A549 treated with CpdA at 1 μM for 4 hours (cell line): ENCODE data around the gene CXCR3. TPM values are rescaled to one million over a fixed set of nuclear protein-coding genes. Genes with fewer than 3 reads are reported as not detected.

Experiments
- total RNA-seq: library from RNA; stranded (reverse); fragments of 200-300 nt; extraction: Qiagen RNA extraction; gene quantifications from 5 replicates; pipeline ENCODE4 v1.2.3, GENCODE V29; 2022; ENCODE audit warnings: low read depth

The CXCR3 gene
- 0.09 to 0.11 TPM in 2 of 5 replicates, not detected in the others for total RNA-seq

DNA sequence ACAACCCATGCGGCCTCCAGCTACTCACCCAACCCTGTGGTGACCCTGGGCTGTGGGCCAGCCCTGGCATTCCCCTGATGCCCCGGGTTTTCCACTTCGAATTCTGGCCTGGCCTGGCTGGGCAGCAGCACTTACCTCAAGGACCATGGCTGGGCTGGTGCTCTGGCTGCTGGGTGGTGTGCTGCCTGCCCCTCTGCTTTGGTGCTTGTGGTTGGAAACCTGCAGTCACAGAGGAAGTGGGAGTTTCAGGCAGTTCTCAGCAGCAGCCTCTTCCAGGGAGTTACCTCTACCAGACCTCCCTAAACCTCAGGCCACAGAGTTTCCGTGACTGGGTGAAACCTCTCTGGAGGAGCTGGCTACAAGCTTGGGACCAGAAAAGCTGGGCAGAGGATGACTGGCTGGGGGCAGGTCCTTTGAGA lies at the start of gene CXCR3:
CXCR3 (minus strand) TSS at position 209 of the 419 bp plus-strand sequence; CDS start at position 147, 62 bp downstream.

DNA sequence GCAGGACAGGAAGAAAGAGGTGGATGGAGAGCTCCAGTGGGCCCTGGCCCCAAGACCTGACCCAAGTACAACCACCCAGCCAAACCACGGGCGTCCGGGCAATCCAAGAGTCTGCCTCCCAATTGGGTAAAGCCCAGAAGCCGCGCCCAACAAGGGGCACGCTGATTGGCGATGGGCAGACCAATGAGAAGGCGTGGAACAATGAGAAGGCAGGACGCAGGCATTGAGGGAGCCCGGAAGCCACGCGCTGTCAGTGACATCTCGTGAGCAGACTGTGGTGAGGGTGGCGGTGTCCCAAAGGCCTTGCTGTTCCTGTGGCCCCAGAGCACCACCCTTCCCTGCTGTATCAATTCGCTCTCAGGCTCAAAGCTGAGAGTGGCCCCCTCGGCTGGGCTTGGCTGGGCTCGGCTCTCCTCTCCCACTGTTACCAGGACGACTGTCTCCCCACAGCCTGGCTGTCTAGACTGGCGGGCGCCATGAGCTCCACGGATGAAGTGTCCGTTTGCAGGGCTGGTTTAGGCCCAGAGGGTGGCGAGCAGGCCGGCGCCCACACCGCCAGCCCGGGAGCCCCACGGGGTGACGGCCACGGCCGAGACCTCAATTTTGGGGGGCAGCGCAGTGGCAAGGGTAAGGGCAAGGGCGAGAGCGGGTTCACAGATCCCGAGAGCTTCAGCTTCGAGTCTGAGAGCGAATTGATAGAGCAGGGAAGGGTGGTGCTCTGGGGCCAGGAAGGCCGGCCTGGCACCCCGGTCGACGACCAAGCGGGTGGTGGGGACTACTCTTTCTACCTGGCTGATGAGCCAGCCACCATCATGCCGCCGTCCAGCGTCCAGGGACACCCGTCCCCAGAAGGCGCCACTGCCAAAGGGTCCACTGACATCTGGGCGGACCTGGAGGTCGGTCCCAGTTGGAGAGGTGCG lies 49.3 kb upstream of the CXCR3 start, which contains the start of gene LOC101059915:
LOC101059915 (plus strand) TSS at position 219 of the 920 bp plus-strand sequence.

DNA sequence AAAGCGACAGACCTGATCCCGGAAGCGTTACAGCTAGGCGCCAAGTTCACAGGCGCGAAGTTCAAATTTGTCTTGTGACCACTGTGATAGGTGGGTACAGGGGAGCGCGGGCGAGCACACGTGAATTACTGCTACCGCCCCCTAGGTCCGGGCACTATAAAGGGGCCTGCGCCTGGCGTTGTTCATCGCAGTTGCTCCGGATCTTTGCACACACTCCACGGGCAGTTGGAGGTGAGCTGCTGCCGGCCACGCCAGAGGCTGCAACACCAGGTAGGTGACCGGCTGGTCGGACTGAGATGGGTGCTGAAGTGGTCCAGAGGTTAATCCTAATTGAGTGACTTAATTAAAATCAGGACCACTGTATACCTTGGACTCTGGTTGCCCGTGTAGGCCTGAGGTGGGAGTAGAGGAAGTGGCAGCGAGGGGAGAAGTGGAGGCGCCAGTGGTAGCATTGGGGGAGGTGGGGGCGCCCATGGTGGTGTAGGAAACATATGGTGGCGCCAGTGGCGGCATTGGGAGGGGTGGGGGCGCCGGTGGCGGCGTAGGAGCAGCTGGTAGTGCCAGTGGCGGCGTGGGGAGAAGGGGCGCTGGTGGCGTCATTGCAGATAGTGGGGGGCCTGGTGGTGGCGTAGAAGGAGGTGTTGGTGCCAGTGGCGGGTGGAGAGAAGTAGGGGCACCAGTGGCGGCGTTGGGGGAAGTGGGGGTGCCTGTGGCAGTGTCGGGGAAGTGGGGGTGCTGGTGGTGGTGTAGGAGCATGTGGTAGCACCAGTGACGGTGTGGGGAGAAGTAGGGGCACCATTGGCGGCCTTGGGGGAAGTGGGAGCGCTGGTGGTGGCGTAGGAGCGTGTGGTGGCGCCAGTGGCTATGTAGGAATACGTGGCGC lies 39.8 kb downstream of the CXCR3 start, which contains the start of gene GCNA:
GCNA (plus strand) TSS at position 185 of the 883 bp plus-strand sequence. CDS start 2,385 bp downstream, outside the sequence.

Other genes with a start within 250 kb of the CXCR3 start
- 30.9 to 51.6 TPM (median 35.7 TPM) in 5 replicates for gene OGT, start 85.4 kb downstream of the CXCR3 start, total RNA-seq
- gene GCNA, start 40.1 kb downstream of the CXCR3 start, total RNA-seq, result 0.76 to 1.7 TPM (median 1.2 TPM) in 5 replicates
- not detected in 5 replicates for gene CXorf49, start 99.8 kb upstream of the CXCR3 start, total RNA-seq
- not detected in 5 replicates for gene CXorf49B, start 144.8 kb upstream of the CXCR3 start, total RNA-seq